HG02840 (cell line): Measurements from ENCODE around the gene GPI.
"Not testable (repeated sequence)": the region's sequence is repeated elsewhere in the genome, so short reads cannot be mapped to it uniquely, and the experiment has no call there.

Source experiments
- ATAC-seq: cut with Tn5 transposase; IDR thresholded peaks from one replicate; pipeline ENCODE4 v1.9.1; 2021; ENCODE audit warnings: mild to moderate bottlenecking, moderate library complexity, moderate number of reproducible peaks; ENCODE audit not compliant: unreplicated experiment, low FRiP score

GPI gene

GRCh38 chr19:34366738-34367623 is 2.0 kb downstream of the GPI start:
- ATAC-seq, result no peak

GRCh38 chr19:34367624-34367957 is 2.6 kb downstream of the GPI start:
- no peak for ATAC-seq

- no peak for ATAC-seq
These were observed 3.3 kb downstream of the GPI start for GRCh38 chr19:34368338-34368737.

GRCh38 chr19:34369166-34369565 is 4.2 kb downstream of the GPI start:
- not testable (repeated sequence) for ATAC-seq

GRCh38 chr19:34370117-34370516 is 5.1 kb downstream of the GPI start:
- no peak for ATAC-seq

GRCh38 chr19:34370983-34371382 is 6.0 kb downstream of the GPI start:
- ATAC-seq, result no peak

GRCh38 chr19:34373601-34374288 is 8.7 kb downstream of the GPI start:
- ATAC-seq, result no peak

- no peak for ATAC-seq
These were observed 10.6 kb downstream of the GPI start for GRCh38 chr19:34375598-34375997.

GRCh38 chr19:34380639-34381241 is 15.7 kb downstream of the GPI start:
- no peak for ATAC-seq

GRCh38 chr19:34381399-34382251 is 16.6 kb downstream of the GPI start:
- no peak for ATAC-seq

GRCh38 chr19:34382471-34382870 is 17.5 kb downstream of the GPI start:
- no peak for ATAC-seq

- no peak for ATAC-seq
These were observed 18.6 kb downstream of the GPI start for GRCh38 chr19:34383599-34383998.

- ATAC-seq, result no peak
These were observed 21.8 kb downstream of the GPI start for GRCh38 chr19:34386645-34387445.

GRCh38 chr19:34387446-34387810 is 22.4 kb downstream of the GPI start:
- ATAC-seq, result no peak

- not testable (repeated sequence) for ATAC-seq
These were observed 23.7 kb downstream of the GPI start for GRCh38 chr19:34388745-34389144.

- no peak for ATAC-seq
These were observed 26.8 kb downstream of the GPI start for GRCh38 chr19:34391813-34392212.

GRCh38 chr19:34393031-34393430 is 28.0 kb downstream of the GPI start:
- ATAC-seq, result no peak

- ATAC-seq, result no peak
These were observed 28.6 kb downstream of the GPI start for GRCh38 chr19:34393629-34394028.

- no peak for ATAC-seq
These were observed 32.9 kb downstream of the GPI start for GRCh38 chr19:34397853-34398252.

- ATAC-seq, result no peak
These were observed 34.9 kb downstream of the GPI start for GRCh38 chr19:34399886-34400285.
